Endothelial cell of umbilical vein (primary cell): Measurements from ENCODE around the gene PER1. TPM values are rescaled to one million over a fixed set of nuclear protein-coding genes. Genes with fewer than 3 reads are reported as not detected.
A peak's percentile ranks its signal among the peaks of the same experiment; 100 is the strongest.

Experiments used
- BruUV-seq: library from RNA; stranded (reverse); fragments of 400-500 nt; replicated peaks from 2 replicates; lab custom pipeline; 2021; lab: Mats Ljungman, UMichigan
- CTCF ChIA-PET: fragments of 300-600, 350-600 bp; sonication (Branson Sonifier 250); formaldehyde crosslinking; loops from one replicate; lab custom pipeline; 2021; ENCODE audit warnings: antibody characterized with exemption, inconsistent platforms; lab: Charles Lee
- POLR2A ChIA-PET: fragments of 300-600, 350-600 bp; sonication (Branson Sonifier 250); formaldehyde crosslinking; loops from one replicate; lab custom pipeline; 2021; ENCODE audit warnings: antibody characterized with exemption, inconsistent platforms; lab: Charles Lee
- DNase-seq: peaks from one replicate; pipeline ENCODE4 v3.0.0-alpha.2; 2011; ENCODE audit warnings: low read depth, low spot score
- FAIRE-seq: peaks from 2 replicates; lab custom pipeline; 2011; peaks lifted over from hg19 to GRCh38; lab: Jason Lieb, UNC
- H2AFZ ChIP-seq: 2 replicates; pipeline ENCODE4 v1.6.0; 2012; ENCODE audit warnings: low read depth, low read length, control low read depth, inconsistent platforms
- H3K27ac ChIP-seq: 2 replicates; pipeline ENCODE4 v1.5.1; 2011; ENCODE audit warnings: low read depth, mild to moderate bottlenecking, control low read depth, low read length, moderate library complexity; ENCODE audit not compliant: insufficient read depth
- H3K27me3 ChIP-seq, 2 experiments: 2 replicates each; pipeline versions ENCODE4 v1.6.0 to v1.6.1; 2011; ENCODE audit warnings: low read length in 2 of 2, mixed read lengths in 1 of 2; ENCODE audit not compliant: control insufficient read depth in 2 of 2, insufficient read depth in 2 of 2
- H3K36me3 ChIP-seq, 2 experiments: 2 replicates in 1 of 2; 3 replicates in 1 of 2; pipeline ENCODE4 v1.5.1; 2011; ENCODE audit warnings: low read length in 2 of 2, mild to moderate bottlenecking in 1 of 2, moderate library complexity in 1 of 2; ENCODE audit not compliant: control insufficient read depth in 2 of 2, insufficient read depth in 2 of 2; ENCODE audit errors: extremely low read depth in 1 of 2
- H3K4me1 ChIP-seq: 3 replicates; pipeline ENCODE4 v1.5.1; 2011; ENCODE audit warnings: mild to moderate bottlenecking, low read length; ENCODE audit not compliant: control insufficient read depth, insufficient read depth; ENCODE audit errors: extremely low read depth
- H3K4me2 ChIP-seq: 2 replicates; pipeline ENCODE4 v1.6.1; 2011; ENCODE audit warnings: low read length, control low read depth, mixed read lengths; ENCODE audit not compliant: insufficient read depth
- H3K4me3 ChIP-seq, 3 experiments: fragments of 200-600 bp in 1 of 3; sonication (generic), shearing (Covaris generic) in 1 of 3; replicated peaks in 1 of 3; 2 replicates each; pipeline ENCODE4 v1.5.1; 2011 to 2016; ENCODE audit warnings: control low read depth in 3 of 3, low read length in 3 of 3, mild to moderate bottlenecking in 2 of 3, inconsistent platforms in 1 of 3, low read depth in 1 of 3, moderate library complexity in 1 of 3; ENCODE audit not compliant: insufficient read depth in 1 of 3
- H3K79me2 ChIP-seq: 2 replicates; pipeline ENCODE4 v1.6.0; 2012; ENCODE audit warnings: low read length, inconsistent platforms; ENCODE audit not compliant: control insufficient read depth, insufficient read depth
- H3K9ac ChIP-seq: replicated peaks from 2 replicates; pipeline ENCODE3; 2011; ENCODE audit warnings: low read length, control low read depth; ENCODE audit not compliant: insufficient read depth; ENCODE audit errors: extremely low read depth
- H3K9me1 ChIP-seq: replicated peaks from 3 replicates; pipeline ENCODE4 v1.6.0; 2011; ENCODE audit warnings: mild to moderate bottlenecking, low read length; ENCODE audit not compliant: control insufficient read depth, insufficient read depth; ENCODE audit errors: extremely low read depth
- H3K9me3 ChIP-seq: replicated peaks from 2 replicates; pipeline ENCODE4 v1.5.1; 2012; ENCODE audit warnings: low read length, inconsistent platforms; ENCODE audit not compliant: control insufficient read depth, insufficient read depth
- H4K20me1 ChIP-seq: replicated peaks from 2 replicates; pipeline ENCODE3; 2011; ENCODE audit warnings: mild to moderate bottlenecking, low read length; ENCODE audit not compliant: control insufficient read depth, insufficient read depth; ENCODE audit errors: extremely low read depth
- EZH2 ChIP-seq: IDR thresholded peaks from 2 replicates; pipeline ENCODE4 v1.6.1; 2012; ENCODE audit warnings: borderline replicate concordance, low read depth, mild to moderate bottlenecking, moderate library complexity, low read length, inconsistent platforms; ENCODE audit not compliant: severe bottlenecking
- FOS ChIP-seq: IDR thresholded peaks from 2 replicates; pipeline ENCODE4 v1.6.1; 2011; ENCODE audit warnings: mild to moderate bottlenecking, low read length, moderate library complexity, borderline replicate concordance; ENCODE audit not compliant: insufficient read depth
- GATA2 ChIP-seq: IDR thresholded peaks from 2 replicates; pipeline ENCODE4 v1.7.0; 2011; ENCODE audit warnings: low read depth, mild to moderate bottlenecking, moderate library complexity, mixed read lengths, low read length; ENCODE audit not compliant: insufficient read length, insufficient read depth
- JUN ChIP-seq: IDR thresholded peaks from 2 replicates; pipeline ENCODE4 v1.6.1; 2011; ENCODE audit warnings: borderline replicate concordance, low read depth; ENCODE audit not compliant: insufficient read length, insufficient read depth
- MAX ChIP-seq: IDR thresholded peaks from 2 replicates; pipeline ENCODE4 v1.6.1; 2011; ENCODE audit not compliant: insufficient read depth, insufficient read length
- POLR2A ChIP-seq: IDR thresholded peaks from 2 replicates; pipeline ENCODE4 v1.6.1; 2012; ENCODE audit warnings: low read depth, mild to moderate bottlenecking, control low read depth, low read length
- dilution Hi-C: fragments of 300-500 bp; cut with MboI; formaldehyde crosslinking; loops from one replicate; pipeline ENCODE4 v1.15.0; 2019; ENCODE audit warnings: low sequenced_read_pairs; ENCODE audit not compliant: extremely low pct_ligation_motif_present
- intact Hi-C: fragments of 100-400 bp; cut with micrococcal nuclease; formaldehyde crosslinking; loops from one replicate; pipeline ENCODE4 v1.10.0; 2022
- polyA plus RNA-seq, 4 experiments: library from polyadenylated mRNA; depleted of rRNA in 3 of 4; stranded (reverse) in 3 of 4; unstranded in 1 of 4; fragments of >200 nt; gene quantifications; 2 replicates each; pipeline versions ENCODE4 v1.2.1 to v1.2.3, GENCODE V29; 2011 to 2012; ENCODE audit warnings: missing spikeins in 1 of 4
- total RNA-seq: library from RNA; stranded (reverse); gene quantifications from 2 replicates; pipeline ENCODE4 v1.2.3, GENCODE V29; 2021

PER1 gene
- total and polyA plus RNA-seq, 2 donors (not counting 3 experiments of a cell fraction or from before 2014, with no cell fraction given), result 12.1 to 32.1 TPM

GRCh38 chr17:8123695-8124349, 28.4 kb downstream of the PER1 start, which contains the start of gene HES7:
TSS of gene HES7 (minus strand) at chr17:8124106. CDS start at chr17:8124084, 22 bp downstream.
- intact Hi-C loops, result loop anchor here (5.0 kb wide), 1 partner anchor 282 kb away; no protein-coding TSS in a partner anchor
- FAIRE-seq, result no peak
- BruUV-seq, result no TSS peak

GRCh38 chr17:8122924-8123694, 29.1 kb downstream of the PER1 start:
- Histone ChIP-seq H3K9me1 (no peaks in the 10 kb centered on the region), H3K36me3 (no peaks in the 10 kb centered on the region), H3K9ac (peak overlapping the region; percentile 40), H2AFZ (peak overlapping the region; percentile 86), H4K20me1 (peaks cover 3% of the 10 kb centered on the region), H3K79me2 (no peaks in the 10 kb centered on the region), H3K27ac (no peak overlapping the region), H3K4me3 (peak overlapping the region; percentile 51 to 60 (median 55)), H3K9me3 (no peaks in the 10 kb centered on the region), H3K27me3 (peaks cover 8 to 14% of the 10 kb centered on the region in 2 experiments), H3K4me1 (peaks cover 38% of the 10 kb centered on the region), H3K4me2 (peak overlapping the region; percentile 77)
- POLR2A ChIA-PET, result interaction anchor here (1.7 kb wide), 1 partner anchor 50 kb away, joined by 8 read pairs; no protein-coding TSS in a partner anchor
- no TSS peak for BruUV-seq
- FAIRE-seq (no peak), DNase-seq (peak; percentile 19)
- TF ChIP-seq FOS, result no peak
- no peak for TF ChIP-seq GATA2
- peak; percentile 87 for TF ChIP-seq EZH2
- TF ChIP-seq JUN, result no peak
- no peak for TF ChIP-seq MAX
- CTCF ChIA-PET, result interaction anchor here (0.6 to 2.8 kb wide), 7 partner anchors 15 to 178 kb away, joined by 3 to 19 read pairs (median 5); no protein-coding TSS in a partner anchor
- intact Hi-C loops (loop anchor here (5.0 kb wide), 1 partner anchor 281 kb away; no protein-coding TSS in a partner anchor), dilution Hi-C loops (no loop called here)

More at GRCh38 chr17:8123695-8124349, 28.4 kb downstream of the PER1 start, which contains the start of gene HES7:
- peak within 1 kb of the TSS; percentile 77 for H3K4me2 ChIP-seq
- peak; percentile 7 for DNase-seq
- no peaks in the 10 kb centered on the region for H3K9me3 ChIP-seq
- H3K9ac ChIP-seq, result peak within 1 kb of the TSS; percentile 40
- peaks cover 33% of the 10 kb centered on the region for H3K4me1 ChIP-seq
- H4K20me1 ChIP-seq, result peaks cover 3% of the 10 kb centered on the region
- TF ChIP-seq POLR2A (no peak), FOS (no peak), MAX (no peak), JUN (no peak)
- H3K36me3 ChIP-seq, result no peaks in the 10 kb centered on the region
- H3K4me3 ChIP-seq, result peak within 1 kb of the TSS; percentile 51 to 60 (median 55)
- H3K9me1 ChIP-seq, result no peaks in the 10 kb centered on the region
- no peak within 1 kb of the TSS for H3K27ac ChIP-seq
- peaks cover 8 to 14% of the 10 kb centered on the region in 2 experiments for H3K27me3 ChIP-seq
- POLR2A ChIA-PET, result interaction anchor here (1.7 kb wide), 1 partner anchor 49 kb away, joined by 8 read pairs; no protein-coding TSS in a partner anchor
- dilution Hi-C loops, result no loop called here
- CTCF ChIA-PET, result interaction anchor here (0.8 to 2.8 kb wide), 6 partner anchors 15 to 50 kb away, joined by 3 to 19 read pairs (median 6); no protein-coding TSS in a partner anchor
- H2AFZ ChIP-seq, result peak within 1 kb of the TSS; percentile 86
- H3K79me2 ChIP-seq, result no peaks in the 10 kb centered on the region
